MV-4-11 (cell line): Measurements from ENCODE around the gene MYB.
"Not testable (repeated sequence)": the region's sequence is repeated elsewhere in the genome, so short reads cannot be mapped to it uniquely, and the experiment has no call there.

ENCODE experiments used
- DNase-seq: peaks from one replicate; lab custom pipeline; 2025; lab: John Stamatoyannopoulos, UW

The MYB gene

DNA sequence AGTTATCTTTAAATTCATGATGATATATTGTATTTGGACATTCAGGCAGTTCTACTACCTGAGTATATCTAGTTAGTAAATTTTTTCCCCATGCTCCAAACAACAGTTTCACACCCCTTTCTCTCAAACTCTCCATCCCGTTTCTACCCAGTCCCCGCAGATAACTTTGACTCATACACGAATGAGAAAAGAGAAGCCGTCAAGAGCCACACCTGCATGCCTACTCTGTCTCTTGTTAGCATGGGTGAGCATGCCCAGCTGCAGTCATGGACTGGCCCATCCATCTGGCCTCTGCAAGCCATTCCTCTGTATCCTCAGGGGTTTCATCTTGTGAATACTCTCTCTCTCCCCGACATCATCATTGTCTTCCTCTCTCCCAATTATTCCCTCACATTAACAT lies 41.5 kb downstream of the MYB start:
- no peak for DNase-seq

DNA sequence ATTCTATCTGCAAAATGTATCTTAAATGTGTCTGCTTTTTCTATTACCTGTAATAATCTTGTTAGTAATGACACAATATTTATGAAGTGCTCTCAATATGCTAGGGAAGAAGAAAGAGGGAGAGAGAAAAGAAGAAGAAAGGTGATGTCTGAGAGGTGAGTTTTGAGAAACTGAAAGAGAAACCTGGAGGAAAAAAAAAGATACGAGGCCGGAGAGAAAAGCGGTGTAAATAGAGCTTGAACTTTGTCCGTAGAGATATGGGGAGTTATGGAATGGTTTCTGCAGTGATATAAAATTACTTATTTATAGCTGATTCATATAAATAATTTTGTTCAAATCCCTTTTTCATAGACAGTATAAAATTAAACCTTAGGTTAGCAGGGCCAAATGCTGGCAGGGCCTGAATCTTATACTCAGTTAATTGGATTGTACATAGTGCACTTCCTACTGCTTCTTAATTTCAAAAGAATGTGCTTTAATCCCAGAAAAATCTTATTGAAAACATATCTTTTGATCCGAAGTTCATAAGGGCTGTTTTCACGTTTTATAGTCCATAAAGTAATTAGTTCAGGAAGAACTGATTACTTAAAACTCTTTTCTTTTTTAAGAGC lies 43.0 kb downstream of the MYB start:
- no peak for DNase-seq

DNA sequence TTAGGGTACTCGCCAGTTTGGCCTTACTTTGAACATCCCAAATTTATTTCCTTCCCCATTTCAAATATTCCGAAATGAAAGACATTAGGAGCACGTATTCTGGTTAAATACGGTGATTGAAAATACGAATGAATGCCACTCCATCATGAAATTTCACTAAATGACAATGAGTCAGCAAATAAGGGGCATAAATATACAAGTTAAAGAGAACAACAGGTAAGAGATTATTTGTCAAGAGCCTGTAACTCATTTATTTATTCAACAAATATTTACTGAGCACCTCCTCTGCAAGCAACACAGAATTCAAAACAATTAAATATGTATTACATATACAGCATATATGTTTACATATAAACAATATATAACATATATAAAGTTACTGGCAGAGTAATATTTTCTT lies 44.8 kb downstream of the MYB start:
- no peak for DNase-seq

DNA sequence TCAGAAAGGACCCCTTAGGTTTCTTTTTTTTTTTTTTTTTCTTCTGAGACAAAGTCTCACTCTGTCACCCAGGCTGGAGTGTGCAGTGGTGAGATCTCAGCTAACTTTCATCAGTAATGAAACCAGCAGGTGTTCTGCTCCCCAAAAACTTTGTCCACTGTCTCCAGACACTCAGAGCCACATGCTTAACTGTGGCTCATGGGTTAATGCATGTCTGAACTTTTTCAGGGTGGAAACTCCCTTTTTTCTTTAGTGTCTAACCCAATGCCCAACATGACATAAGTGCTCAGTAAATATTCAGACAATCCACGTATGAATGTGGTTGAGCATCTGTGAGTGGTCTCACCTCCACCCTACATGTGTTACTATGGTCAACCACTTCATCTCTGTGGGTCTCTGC lies 45.4 kb downstream of the MYB start:
- no peak for DNase-seq

DNA sequence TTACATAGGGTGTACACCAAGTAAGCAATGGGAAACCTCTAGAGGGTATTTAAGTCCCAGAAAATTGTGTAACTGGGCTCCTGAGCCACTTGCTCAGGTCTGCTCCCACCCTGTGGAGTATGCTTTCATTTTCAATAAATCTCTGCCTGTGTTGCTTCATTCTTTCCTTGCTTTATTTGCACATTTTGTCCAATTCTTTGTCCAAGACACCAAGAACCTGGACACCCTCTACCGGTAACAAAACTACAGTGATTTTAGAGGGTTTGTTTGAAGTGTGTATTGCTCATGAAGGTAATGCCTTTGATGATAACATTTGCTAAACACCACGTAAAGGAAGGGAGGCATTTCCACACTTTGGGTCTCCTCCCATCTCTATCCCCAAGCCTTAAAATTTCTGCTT lies 46.2 kb downstream of the MYB start:
- no peak for DNase-seq

DNA sequence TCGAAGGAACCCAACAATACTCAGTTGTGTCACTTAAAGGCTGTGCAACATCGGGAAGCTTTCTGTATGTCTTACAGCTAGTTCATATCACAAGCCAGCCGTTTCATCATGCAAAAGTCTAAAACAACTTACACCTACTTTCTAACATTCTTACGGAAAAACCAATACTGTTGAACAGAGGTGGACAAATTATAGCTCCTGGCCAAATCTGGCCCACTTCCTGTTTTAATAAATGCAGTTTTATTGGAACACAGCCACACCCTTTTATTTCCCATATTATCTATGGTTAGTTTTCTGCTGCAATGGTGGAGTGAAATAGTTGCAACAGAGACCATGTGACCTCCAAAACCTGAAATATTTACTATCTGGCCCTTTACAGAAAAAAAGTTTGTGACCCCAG lies 46.6 kb downstream of the MYB start:
- DNase-seq: peak; percentile 16

DNA sequence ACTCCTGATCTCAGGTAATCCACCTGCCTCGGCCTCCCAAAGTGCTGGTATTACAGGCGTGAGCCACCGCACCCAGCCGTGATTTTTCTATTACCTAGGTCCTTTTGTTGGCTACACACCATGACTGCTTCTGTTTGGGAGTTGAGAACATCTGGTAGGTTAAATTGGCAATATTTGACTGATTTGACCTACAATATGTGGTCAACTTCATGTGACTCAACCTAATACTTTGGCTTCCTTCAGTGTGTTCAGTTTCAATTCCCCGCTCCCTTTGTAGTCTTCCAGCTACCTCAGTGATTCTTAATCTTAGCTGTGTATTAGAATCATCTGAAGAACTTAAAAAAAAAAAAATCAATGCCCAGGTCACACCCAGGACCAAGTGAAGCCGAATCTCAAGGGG lies 47.4 kb downstream of the MYB start:
- DNase-seq: peak; percentile 57

DNA sequence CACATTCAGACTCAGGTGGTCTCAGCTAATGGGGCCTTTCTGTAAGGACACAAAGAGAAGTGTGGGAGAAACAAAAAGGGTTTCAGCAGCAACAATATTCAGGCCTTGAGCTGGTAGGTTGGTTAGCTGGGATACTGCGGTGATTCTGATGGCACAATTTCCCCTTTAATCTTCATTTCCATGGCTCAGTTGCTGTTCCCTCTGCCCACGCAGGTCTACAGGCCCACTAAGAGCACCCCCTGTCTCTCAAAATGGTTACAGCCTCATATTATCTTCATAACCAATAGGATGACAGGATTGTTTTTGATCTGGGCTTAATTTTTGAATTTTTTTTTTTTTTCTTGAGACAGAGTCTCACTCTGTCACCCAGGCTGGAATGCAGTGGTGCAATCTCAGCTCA lies 48.9 kb downstream of the MYB start:
- DNase-seq: no peak

DNA sequence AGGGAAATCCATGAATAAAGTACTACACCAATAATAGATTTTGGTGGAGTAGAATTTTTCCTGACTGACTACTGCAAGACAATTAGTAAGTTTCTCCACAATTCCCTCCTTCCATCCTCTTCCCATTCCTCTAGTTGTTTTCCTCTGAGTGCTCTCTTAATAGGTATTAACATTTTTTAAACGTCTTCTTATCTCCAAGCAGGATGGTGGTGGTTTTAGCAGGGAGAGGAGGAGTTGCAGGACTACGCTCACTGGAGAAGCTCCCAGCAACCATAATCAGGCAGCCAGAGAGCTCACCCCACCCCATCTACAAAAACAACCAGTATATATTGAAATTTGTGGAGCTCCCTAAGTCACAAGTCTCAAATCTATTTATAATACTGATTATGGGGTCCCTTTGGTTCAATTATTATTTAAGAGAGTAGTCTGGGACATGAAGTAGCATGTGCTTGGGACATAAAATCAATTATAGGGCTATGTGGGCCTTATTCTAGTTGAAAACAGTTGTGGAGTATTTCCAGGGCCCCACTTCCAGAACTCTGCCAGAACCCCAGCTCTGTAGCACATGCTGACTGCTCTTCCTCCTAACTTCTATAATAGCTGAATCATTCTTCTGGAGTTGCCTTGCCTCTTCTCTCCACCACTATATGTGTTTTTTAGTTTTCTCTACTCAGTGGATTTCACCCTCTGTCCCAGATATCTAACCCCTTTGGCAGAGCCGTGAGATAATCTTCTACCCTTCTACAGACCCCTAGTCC lies 49.8 kb downstream of the MYB start:
- no peak for DNase-seq

DNA sequence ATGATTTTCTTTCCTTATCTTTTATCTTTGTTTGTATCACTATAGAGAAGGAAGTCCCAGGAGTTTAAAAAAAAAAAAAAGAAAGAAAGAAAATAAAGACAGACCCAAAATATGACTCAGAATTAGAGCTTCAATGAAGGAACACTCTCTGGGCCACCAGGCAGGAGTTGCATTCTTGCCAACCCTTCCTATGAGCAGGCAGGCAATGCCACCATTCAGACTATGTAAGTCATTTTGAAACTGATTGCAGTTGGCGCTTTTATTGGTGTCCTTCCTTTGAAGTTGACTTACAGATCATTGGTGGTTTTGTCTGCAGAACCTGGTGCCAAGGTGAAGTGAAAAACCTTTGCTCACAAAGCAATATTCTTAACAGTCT lies 50.3 kb downstream of the MYB start:
- peak; percentile 57 for DNase-seq

DNA sequence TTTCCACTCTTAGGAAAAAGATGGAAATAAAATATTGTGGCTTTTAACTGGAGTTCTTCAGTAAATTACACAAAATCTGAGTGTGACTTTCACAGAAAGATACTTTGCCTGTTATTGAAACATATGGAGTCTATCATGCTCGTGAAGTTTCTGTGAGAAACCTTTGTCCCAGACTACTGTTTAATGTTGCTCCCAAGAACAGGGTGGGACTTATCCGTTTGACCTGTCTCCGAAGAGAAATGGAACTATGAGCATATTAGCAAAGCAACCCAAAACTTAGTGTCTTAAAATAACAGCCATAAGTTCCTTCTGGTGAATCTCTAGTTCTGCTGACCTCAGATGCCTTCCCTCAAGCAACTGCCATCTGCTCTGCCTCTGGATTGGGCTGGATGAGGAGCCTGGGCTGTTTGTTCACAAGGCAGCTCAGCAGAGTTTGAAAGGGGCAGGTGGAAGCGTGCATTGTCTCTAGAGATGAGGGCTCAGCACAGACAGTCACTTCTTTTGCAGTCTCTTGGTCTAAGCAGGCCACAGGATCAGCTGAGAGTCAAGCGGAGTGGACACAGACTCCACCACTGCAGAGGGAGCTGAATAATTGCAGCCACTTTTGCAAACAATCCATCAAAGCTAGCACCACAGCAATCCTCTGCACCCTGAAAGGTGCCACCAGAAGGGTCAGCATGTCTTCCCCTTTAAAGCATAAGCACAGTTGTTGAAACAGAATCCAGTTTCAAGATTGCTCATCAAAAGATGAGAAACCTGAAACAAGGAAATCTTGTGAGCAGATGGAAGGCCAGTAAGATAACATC lies 52.8 kb downstream of the MYB start:
- DNase-seq: peak; percentile 85

DNA sequence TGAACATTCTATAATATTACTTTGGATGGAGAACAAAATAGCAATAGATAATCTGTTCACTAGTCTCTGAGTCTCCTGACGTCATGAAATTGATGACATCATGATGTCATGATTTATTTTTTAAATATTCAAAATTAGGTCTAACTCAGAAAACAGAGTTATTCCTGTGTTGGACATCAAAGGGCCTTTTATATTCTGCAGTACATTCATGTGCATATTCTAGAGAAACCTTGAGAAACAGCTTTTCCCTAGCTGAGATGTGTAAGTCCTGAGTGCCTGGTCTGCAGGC lies 53.3 kb downstream of the MYB start:
- DNase-seq: no peak

DNA sequence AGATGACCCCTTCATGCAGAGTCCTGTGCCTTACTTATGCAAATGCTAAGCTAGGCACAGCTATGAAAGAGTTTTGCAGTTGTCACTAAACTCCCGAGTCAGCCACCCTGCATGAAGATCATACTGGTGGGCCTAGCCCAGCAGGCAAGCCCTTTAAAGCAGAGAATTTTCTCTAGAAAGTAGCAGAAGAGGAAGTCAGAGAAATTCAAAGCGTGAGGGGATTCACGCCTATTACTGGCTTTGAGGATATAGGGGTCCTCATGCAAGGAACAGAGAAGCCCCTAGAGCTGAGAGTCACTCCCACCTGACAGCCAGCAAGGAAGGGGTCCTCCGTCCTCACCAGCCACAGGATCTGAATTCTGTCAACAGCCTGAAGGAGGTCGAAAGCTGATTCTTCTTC lies 54.6 kb downstream of the MYB start:
- peak; percentile 44 for DNase-seq

DNA sequence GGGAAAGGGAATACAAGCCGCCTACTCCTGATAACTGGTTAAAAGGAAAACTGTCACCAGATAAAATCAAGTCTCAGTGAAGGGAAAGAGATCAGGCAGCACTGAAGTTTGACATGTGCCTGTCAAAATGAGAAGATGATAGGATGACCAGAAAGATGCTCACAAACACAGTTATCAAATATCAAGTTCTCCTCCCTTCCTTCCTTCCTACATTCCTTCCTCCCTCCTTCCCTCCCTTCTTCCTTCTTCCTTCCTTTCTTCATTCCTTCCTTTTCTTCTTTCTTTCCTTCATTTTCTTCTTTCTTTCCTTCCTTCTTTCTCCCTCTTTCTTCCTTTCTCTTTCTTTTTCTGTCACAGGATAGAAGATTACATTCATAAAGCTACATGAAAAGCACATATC lies 55.2 kb downstream of the MYB start:
- no peak for DNase-seq

DNA sequence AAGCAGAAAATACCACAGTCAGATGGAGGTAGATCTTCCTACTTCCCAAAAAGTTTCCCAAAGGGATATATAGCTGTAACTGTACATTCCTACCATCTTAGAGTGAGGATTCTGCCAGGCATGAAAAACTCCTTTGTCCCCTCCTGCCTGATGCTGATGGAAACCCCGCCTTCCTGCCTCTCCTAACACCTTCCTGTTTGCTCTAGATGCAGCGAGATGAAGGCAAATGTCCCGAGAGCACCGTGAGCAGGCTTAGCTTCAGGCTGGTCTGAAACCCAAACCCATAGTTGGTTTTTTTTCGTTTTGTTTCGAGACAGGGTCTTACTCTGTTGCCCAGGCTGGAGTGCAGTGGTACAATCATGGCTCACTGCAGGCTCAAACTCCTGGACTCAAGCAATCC lies 55.6 kb downstream of the MYB start:
- no peak for DNase-seq

DNA sequence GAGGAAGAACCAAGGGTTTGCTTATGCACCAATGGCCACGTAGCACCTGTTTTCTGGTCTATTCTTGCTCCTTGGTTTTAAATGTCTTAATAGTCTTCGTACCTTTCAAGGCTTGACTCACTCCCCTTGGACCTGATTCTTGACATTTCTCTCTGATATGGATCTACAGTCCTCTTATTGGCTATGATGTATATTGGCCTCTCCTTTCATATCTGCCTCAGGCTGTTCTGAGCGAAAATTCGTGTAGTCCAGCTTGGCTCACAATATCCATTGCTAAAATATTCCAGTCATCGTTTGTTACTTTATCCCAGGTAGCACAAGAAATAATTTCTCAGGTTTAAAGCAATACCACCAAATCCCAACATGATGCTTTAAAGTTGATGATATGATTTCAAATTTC lies 59.6 kb downstream of the MYB start:
- DNase-seq: no peak

DNA sequence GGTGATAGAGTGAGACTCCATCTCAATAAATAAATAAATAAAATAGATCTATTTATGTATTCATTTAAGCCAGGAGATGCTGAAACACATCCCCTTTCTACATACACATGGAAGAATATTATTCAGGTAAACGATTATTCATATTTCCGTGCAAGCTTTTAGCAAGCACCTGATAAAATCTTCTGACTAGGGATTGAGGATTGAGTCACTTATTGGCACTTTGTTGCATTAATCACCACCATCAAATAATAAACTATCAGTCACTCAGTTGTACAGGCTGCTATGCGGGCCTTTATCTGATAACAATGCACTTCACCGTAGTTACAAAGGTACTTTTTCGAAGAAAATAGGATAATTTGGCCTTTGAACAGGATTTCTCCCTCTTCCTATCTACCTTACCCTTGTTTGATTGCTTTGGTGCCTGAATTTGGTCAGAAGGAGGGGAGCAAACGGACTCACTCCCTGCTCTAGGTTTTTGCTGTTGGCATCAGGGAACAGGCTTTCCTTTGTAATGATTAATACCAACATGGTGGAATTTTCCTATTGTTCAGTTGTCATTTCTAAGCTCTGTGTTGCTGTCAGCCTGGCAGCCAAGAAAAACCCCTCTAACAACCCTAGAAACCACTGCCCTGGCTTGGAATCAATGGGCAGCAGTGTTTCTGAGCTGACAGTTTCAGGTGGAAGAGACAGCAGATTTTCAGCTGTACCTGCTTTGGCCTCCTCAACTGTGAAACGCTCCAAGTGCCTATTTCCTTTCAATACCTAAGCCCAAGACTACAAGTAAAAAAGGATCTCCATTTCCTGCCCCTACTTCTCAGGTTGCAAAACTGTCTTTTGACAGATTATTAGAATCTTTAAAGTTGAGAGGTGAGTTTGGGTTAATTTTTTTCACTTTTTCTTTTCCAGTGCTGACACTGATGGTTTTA lies 63.0 kb downstream of the MYB start:
- no peak for DNase-seq

DNA sequence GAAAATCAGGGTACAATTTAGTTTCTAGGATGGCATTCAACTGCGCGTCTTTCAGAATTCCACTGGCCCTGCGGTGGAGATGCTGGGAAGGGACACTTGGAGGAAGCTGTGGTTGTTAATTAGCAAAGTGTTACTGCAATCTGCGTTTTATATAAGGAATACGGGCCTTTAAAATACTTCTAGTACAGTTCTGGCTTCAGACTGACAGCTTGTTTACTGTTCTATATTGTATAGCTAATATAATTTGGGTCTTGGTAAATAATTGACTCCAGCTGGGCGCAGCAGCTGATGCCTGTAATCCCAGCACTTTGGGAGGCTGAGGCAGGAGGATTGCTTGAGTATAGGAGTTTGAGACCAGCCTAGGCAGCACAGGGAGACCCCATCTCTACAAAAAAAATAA lies 63.7 kb downstream of the MYB start:
- DNase-seq: no peak

DNA sequence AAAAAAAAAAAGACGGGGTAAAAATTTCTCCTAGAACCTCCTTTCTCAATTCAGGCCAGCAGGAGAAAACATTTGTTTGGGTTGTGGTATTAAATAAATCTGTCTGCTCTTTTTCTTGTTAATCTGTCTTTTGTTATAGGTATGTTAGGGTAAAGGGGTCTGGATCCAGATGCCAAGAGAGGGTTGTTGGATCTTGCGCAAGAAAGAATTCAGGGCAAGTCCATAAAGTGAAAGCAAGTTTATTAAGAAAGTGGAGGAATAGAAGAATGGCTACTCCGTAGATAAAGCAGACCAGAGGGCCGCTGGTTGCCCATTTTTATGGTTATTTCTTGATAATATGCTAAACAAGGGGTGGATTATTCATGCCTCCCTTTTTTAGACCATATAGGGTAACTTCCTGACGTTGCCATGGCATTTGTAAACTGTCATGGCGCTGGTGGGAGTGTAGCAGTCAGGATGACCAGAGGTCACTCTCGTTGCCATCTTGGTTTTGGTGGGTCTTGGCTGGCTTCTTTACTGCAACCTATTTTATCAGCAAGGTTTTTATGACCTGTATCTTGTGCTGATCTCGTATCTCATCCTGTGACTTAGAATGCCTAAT lies 65.4 kb downstream of the MYB start:
- DNase-seq: not testable (repeated sequence)

DNA sequence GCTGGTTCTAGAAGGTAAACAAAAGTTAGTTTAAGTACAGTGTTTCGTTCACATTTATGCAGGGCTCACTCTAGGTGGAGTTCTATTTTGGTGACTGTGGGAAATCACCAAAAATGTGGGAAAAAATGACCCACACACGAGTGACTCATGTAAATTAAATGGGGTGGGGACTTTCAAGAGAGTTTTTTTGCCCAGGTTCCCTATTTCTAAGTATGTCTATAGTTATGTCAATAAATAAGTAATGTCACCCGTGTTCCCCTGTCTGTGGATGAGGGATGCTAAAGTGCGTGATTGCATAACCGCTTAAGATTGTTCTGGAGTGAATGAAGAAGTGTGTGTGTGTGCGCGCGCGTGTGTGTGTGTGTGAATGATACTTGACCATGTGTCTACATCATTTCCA lies 69.1 kb downstream of the MYB start:
- DNase-seq: peak; percentile 91

DNA sequence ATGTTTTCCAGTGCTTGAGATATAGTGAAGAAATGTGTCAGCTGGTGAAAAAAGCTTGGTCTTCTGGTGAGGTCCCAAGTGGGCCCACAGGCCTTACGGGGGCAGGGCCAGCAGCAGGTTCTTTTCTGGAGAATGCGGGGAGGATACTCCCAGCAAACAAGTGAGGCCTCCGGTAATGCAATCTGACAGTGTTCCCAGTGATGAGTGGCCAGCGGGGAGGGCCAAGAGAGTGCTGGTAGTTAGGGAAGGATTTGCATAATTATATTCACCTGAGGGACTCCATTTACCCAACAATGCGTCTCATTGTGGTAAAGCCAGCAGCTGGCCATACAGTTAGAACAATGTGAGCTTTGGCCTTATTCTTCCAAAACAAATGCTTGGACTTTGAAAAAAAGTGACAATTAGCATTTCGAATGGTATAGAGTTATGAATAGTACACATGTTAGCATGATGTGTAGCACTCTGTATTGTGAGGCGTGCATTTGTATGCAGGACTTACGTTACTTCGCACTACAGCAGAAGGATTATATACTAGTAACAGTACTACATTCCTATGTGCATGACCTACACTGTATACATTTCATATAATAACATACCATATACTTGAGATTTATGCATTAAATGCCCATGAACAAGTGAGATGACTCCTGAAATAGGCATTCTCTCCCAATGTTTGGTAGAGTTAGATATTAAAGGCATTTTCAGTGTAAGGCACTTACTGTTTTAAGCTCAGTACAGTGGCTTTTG lies 69.8 kb downstream of the MYB start:
- no peak for DNase-seq
